Kidney epithelial cell (primary cell): ENCODE measurements around the gene RAPGEF4. TPM values are rescaled to one million over a fixed set of nuclear protein-coding genes. Genes with fewer than 3 reads are reported as not detected.

Experiments used
- DNase-seq: peaks from one replicate; pipeline ENCODE4 v3.0.0-alpha.2; 2010; ENCODE audit warnings: low read depth
- H3K27me3 ChIP-seq: 2 replicates; pipeline ENCODE4 v1.6.0; 2011; ENCODE audit warnings: low read length; ENCODE audit not compliant: control insufficient read depth, insufficient read depth
- H3K36me3 ChIP-seq: 2 replicates; pipeline ENCODE4 v1.5.1; 2011; ENCODE audit warnings: low read length; ENCODE audit not compliant: control insufficient read depth, insufficient read depth
- H3K4me3 ChIP-seq: 2 replicates; pipeline ENCODE4 v1.5.1; 2011; ENCODE audit warnings: low read depth, mild to moderate bottlenecking, control low read depth, low read length
- total RNA-seq: library from RNA; depleted of rRNA; stranded (reverse); fragments of >200 nt; gene quantifications from 2 replicates; pipeline ENCODE4 v1.2.3, GENCODE V29; 2015
- TF ChIP-seq, protein P1 (sequence below): IDR thresholded peaks from 2 replicates; pipeline ENCODE4 v1.5.1; 2011; ENCODE audit warnings: mild to moderate bottlenecking, moderate library complexity, low read length, control low read depth, inconsistent platforms; ENCODE audit not compliant: insufficient read depth, poor library complexity, severe bottlenecking

Gene RAPGEF4
- total RNA-seq, 1 donor from 2014 or later: 0.71 TPM

DNA sequence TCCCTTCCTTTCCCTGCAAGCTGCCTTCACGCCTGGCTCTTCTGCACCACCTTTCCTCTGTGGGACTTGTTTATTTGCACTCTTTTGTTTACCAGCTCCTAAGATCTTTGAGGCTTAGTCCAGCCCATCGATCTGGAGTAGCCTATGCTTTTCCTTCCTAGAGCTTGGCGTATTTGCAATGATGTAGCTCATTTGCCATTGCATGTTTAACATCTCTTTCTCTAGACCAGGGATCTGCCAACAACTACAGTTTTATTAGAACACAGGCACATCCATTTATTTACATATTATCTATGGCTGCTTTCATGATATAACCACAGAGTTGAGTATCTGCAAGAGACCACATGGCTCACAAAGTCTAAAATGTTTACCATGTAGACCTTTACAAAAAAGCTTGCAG lies 150.4 kb downstream of the RAPGEF4 start:
- DNase-seq: no peak
- H3K36me3 ChIP-seq: no peaks in the 10 kb centered on the region
- no peaks in the 10 kb centered on the region for H3K27me3 ChIP-seq
- no peak overlapping the region for H3K4me3 ChIP-seq
- TF ChIP-seq, protein P1, sequence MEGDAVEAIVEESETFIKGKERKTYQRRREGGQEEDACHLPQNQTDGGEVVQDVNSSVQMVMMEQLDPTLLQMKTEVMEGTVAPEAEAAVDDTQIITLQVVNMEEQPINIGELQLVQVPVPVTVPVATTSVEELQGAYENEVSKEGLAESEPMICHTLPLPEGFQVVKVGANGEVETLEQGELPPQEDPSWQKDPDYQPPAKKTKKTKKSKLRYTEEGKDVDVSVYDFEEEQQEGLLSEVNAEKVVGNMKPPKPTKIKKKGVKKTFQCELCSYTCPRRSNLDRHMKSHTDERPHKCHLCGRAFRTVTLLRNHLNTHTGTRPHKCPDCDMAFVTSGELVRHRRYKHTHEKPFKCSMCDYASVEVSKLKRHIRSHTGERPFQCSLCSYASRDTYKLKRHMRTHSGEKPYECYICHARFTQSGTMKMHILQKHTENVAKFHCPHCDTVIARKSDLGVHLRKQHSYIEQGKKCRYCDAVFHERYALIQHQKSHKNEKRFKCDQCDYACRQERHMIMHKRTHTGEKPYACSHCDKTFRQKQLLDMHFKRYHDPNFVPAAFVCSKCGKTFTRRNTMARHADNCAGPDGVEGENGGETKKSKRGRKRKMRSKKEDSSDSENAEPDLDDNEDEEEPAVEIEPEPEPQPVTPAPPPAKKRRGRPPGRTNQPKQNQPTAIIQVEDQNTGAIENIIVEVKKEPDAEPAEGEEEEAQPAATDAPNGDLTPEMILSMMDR: no peak

DNA sequence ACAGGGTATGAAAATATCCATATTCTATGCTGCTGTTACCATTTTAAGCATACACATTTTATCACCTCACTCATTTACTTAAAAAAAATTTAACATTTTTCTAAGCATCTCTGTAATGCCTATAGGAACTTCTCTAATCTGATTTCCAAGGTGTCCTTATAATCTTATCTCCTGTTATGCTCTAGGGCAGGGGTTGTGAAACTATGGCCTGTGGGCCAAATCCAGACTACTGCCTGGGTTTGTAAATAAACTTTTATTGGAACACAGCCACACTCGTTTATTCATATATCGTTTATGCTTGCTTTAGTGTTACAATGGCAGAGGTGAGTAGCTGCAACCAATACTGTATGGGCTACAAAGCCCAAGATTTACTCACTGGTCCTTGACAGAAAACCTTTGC lies 151.6 kb downstream of the RAPGEF4 start:
- TF ChIP-seq, protein P1: no peak
- Histone ChIP-seq H3K36me3 (no peaks in the 10 kb centered on the region), H3K27me3 (no peaks in the 10 kb centered on the region), H3K4me3 (no peak overlapping the region)
- DNase-seq: no peak

DNA sequence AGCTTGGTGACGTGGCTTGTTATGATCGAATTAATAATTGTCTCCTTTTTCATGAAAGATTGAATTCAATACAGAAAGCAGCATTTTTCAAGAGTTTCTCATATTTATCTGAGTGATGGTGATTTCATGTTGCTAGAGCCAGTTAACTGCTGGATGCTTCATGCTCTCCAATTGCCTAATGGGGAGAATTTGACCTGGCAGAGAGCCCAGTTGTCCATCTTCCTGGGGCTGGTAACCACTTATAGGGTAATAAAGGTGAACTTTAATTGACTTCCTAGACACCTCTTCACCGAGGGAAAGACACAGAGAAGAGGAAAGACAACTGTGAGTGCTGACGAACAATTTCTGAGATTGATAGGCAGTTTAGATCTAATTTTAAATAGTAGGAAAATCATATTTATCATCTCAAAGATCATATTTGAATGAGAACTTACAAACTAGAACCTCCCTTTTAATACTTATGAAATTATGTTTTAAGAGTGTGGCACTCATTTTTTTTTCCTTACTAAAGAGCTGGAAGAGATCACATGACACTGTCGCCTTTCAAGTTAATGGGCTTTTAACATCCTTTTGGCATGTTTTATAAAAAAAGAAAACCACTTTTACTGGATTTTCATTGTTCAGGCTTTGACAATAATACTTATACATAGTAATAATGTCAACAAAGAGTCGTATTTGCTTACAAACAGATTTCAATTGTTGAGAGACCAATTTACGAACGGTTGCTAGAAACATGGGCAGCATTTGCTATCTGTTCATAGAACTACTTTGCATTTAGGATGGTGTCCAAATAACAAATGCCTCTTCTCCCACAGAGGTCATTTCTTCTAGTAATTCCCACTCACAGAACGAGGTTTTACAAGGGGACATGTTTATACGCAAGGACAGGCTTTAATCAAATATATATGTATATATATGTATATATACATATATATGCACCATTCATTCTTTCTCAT lies 153.3 kb downstream of the RAPGEF4 start:
- DNase-seq: no peak
- Histone ChIP-seq H3K27me3 (peaks cover 3% of the 10 kb centered on the region), H3K36me3 (no peaks in the 10 kb centered on the region), H3K4me3 (no peak overlapping the region)
- TF ChIP-seq, protein P1: no peak

DNA sequence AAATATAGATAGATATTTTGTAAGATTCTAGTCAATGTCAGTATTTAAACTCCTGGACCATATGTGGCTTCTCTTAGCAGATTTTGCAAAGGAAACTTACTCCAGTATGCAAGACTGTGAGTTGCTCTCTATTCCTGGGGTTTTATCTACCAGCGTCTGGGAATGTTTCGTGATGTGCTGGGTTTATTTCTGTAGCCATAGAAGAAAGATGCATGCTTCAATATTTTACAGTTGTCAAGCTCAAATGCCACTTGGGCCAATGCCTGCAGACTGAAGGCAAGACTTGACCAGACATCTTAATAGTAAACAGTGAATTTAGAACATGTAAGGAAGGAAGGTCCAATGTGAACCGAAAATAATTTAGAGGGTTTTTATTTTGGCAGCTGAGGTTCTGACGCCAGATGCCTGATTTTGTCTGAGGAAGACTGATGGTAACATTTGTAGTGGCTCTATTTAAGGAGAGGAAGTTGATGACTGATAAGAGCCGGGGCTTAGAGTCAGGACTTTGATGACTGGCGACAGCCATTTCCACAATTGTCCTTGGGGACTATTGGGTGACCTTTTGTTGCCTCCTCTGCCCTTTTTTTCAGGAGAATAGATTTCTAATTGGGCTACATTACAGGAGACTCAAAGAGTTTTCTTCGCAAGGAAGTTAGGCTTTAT lies 154.3 kb downstream of the RAPGEF4 start:
- TF ChIP-seq, protein P1: no peak
- no peaks in the 10 kb centered on the region for H3K36me3 ChIP-seq
- H3K4me3 ChIP-seq: no peak overlapping the region
- peaks cover 5% of the 10 kb centered on the region for H3K27me3 ChIP-seq
- DNase-seq: no peak

DNA sequence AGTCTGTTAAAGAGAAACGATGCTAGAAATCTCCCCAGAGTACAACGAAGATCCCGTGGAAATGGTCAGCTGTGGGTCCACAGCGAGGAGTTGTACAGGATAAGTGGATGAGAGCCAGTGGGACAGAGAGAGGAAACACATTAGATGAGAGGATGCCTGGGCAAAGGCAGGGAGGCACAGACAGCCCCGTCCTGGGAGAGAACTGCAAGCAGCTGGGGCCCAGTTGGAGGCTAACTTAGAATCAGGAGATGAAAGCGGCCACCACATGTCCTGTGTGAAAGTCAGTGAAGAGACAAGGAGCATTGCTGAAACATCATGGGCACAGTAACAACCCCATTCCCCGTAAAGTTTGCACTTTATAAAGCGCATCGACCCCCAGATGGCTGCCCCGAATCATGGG lies 157.5 kb downstream of the RAPGEF4 start:
- TF ChIP-seq, protein P1: no peak
- DNase-seq: no peak
- Histone ChIP-seq H3K36me3 (no peaks in the 10 kb centered on the region), H3K27me3 (peaks cover 5% of the 10 kb centered on the region), H3K4me3 (no peak overlapping the region)

GRCh38 chr2:172893671-172894070 lies 158.0 kb downstream of the RAPGEF4 start:
- H3K36me3 ChIP-seq: no peaks in the 10 kb centered on the region
- H3K27me3 ChIP-seq: peaks cover 5% of the 10 kb centered on the region
- DNase-seq: no peak
- no peak overlapping the region for H3K4me3 ChIP-seq
- TF ChIP-seq, protein P1: no peak
